HK-2 (cell line): ENCODE measurements around the gene RNF144A.
"Not testable (repeated sequence)": the region's sequence is repeated elsewhere in the genome, so short reads cannot be mapped to it uniquely, and the experiment has no call there.

ENCODE experiments used
- DNase-seq: peaks from one replicate; pipeline ENCODE4 v3.0.0-alpha.2; 2018; ENCODE audit not compliant: unreplicated experiment

RNF144A gene

DNA sequence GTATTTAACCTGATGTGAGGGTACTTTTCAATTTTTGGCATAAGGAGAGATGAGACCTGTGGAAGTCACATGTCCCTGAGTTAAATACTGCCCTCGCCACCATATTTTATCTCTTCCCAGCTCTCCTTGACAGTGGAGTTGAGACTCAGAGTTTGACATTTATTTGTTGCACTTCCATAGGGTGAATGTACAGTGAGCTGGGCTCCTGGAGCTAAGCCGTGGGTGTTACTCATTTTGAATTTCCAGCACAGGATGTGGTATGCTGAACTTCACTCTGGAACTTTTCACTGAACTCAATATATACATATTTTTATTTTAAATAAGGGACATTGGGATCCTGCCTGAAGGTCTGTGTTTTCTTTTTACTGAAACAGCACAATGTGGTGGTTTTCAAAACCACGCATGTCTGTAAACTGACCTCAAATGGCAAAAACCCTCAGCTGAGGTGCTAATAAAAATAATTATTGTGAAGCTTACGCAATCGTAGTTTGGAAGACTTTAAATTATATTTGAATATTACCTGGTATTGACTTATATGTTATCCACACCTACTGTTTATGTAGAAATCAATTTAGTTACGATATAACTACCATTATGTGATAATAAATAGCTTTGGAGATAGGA, 12.1 kb downstream of the RNF144A start:
- DNase-seq: no peak

GRCh38 chr2:6930923-6931647, 13.9 kb downstream of the RNF144A start:
- no peak for DNase-seq

DNA sequence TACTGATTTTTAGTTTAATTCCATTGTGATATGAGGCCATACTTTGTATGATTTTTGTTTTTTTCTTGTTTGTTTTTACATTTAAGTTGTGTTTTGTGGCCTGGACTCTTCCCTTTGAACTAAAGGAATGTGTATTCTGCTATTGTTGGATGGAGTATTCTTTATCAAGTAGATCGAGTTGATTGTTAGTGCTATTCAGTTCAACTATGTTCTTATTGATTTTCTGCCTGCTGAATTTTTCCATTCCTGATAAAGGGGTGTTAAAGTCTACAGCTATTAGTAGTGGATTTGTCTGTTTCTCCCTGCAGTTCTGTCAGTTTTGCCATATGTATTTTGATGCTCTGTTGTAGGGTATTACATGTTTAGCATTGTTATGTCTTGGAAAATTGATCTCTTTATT, 14.5 kb downstream of the RNF144A start:
- no peak for DNase-seq

DNA sequence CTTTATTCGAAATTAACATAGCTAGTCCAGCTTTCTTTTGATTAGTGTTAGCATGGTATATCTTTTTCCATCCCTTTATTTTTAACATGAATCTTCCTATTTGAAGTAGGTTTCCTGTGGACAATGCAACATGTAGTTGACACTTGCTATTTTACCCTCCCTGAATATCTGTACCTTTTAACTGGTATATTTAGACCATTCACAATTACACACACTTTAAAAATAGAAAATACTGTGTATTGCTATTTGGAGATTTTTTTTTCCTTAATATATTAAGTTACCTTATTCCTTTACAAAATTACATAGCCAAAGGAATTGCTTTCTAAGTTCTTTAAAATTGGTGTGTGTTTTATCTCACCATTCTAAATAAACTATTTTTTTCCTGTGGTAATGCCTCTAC, 15.0 kb downstream of the RNF144A start:
- DNase-seq: no peak

DNA sequence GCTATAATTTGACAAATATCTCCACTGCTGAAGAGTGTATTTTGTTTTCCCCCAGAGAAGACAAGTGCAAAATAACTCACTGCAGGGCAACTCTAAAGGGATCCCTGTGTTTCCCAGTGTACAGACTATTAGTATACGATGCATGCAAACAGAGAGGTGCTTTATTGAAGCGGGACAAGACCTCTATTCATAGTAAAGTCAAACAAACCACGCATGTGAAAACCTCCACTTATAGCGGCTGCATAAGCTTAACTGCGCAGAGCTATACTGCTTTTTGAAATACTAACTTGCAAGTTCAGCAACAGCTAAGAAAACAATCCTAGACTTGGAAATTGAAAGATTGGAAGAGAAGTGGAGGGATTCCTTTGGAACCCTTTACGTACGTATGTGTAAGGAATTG, 15.6 kb downstream of the RNF144A start:
- no peak for DNase-seq

DNA sequence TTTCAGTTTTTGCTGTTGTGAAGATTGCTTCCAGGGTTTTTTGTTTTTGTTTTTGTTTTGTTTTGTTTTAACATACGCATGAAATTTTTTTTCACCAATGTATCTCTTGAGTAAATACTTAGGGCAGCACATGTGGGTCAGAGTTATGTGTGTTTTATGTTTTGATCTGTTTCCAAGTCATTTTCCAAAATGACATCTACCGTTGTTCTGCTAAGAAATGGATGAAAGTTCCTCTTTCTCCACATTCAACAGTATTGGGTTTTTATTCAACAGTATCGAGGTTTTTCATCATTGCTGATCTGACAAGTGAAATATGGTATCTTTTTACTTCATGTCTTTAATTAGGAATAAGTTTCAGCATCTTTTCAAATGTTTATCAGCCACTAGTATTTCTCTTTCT, 16.7 kb downstream of the RNF144A start:
- no peak for DNase-seq

- no peak for DNase-seq
Measured at GRCh38 chr2:6934345-6934744, 17.1 kb downstream of the RNF144A start.

DNA sequence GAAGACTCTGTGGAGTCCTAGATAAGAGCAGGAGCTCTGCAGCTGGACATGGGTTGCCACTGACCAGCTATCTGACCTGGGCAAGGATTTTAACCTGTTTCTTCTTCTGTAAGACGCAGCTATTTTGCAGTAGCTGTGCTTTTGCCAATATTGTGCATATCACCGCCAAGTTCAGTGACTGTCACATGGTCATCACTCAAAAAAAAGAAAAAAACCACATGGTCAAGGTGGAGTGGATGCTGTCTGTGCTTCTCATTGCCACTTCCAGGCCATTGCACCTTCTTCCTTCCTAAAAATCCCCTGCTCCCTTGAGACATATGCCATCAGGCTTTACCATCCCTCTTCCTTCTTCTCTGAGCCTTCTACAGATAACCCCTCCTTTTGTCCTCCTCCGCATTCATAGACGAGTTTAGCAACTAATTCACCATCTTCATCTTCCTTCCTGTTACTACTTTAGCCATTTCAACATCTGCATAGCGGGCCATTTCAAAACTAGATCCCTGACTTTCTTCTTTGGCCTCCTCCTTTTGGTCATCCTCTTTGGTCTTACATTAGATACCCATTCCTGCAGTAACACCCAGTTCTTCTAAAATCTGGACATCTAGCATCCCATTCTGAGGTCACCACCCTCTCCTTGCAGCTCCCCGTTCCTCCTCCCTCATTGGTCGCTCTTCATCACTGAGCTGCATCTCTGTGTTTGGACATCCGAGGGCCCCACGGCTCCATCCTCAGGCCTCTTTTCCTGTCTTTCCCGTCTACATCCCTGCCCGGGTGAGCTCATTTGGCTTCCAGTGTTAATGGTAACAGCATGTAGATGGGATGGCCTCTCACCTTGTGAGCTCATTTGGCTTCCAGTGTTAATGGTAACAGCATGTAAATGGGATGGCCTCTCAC, 17.8 kb downstream of the RNF144A start:
- no peak for DNase-seq

DNA sequence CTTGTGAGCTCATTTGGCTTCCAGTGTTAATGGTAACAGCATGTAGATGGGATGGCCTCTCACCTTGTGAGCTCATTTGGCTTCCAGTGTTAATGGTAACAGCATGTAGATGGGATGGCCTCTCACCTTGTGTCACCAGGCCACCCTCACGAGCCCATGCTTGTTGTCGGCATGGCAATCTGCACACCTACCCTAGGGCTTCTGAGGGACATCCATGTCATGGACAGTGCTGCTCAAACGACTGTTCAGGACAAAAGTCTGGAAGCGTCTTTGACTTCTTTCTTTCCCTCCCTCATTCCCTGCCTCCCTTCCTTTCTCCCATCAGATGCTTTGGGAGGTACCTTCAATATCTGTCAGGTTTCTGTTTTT, 18.4 kb downstream of the RNF144A start:
- DNase-seq: not testable (repeated sequence)

DNA sequence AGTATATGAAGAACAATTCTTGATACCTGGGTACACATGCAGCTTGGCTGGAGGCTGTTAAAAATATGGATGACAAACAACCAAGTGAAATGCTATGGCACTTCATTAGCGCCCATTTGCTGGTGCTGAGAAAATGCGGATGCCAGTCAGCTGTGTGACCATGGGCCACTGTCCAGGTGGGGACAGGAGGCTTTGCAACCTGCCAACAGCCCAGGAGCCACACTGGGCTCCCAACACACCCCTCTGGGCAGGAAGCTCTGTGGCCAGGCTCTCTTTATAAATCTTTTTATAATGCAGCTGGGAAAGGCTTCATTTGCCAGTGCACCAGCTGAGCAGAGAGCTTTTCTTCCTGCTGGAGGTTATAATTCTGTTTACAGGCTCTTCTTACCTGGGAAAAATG, 19.9 kb downstream of the RNF144A start:
- no peak for DNase-seq

GRCh38 chr2:6937582-6937981, 20.4 kb downstream of the RNF144A start:
- DNase-seq: no peak

DNA sequence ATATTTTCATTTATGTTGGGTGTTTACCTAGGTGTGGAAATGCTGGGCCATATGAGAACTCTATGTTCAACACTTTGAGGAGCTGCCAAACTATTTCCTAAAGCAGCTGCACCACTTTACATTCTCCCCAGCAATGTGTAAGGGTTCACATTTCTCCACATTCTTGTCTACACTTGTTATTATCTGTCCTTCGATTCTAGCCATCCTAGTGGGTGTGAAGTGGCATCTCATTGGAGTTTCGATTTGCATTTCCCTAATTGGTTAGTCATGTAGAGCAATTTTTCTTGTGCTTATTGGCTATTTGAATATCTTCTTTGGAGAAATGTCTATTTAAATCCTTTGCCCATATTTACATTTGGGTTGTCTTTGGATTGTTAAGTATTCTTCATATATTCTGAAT, 21.9 kb downstream of the RNF144A start:
- no peak for DNase-seq

DNA sequence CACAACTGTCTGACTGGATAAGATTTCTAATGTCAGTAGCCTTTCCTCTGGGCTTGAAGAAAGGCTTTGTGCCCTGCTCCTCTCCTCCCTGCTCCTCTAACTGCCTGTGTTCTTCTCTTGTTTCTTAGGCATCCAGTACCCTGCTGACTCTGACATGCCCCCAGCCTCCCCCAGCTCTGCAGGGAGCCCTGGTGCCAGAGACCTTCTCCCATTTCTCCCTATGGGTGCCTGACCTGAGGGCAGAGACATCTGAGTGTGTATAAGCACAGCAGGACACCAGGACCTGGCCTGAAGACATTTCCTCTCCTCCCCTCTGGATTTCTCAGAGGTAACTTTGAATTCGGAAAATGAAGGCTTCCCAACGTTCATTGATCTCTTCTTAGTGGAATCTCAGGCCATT, 23.6 kb downstream of the RNF144A start:
- no peak for DNase-seq

GRCh38 chr2:6941299-6942046, 24.3 kb downstream of the RNF144A start:
- DNase-seq: no peak

DNA sequence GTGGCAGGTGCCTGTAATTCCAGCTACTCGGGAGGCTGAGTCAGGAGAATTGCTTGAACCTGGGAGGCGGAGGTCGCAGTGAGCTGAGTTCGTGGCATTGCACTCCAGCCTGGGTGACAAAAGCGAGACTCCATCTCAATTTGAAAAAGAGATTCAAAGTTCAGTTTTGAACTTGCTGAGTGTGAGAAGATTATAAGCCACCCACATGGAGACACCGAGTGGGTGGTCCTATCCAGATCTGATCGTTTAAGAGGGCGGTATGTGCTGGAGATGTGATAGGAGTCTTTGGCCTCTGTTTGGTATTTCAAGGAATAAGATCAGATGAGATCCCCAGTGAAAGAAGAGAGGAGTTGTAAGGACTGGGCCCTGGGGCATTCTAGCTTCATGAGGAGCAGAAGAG, 25.6 kb downstream of the RNF144A start:
- no peak for DNase-seq

GRCh38 chr2:6943523-6943922, 26.3 kb downstream of the RNF144A start:
- DNase-seq: no peak

GRCh38 chr2:6943971-6944370, 26.8 kb downstream of the RNF144A start:
- no peak for DNase-seq

DNA sequence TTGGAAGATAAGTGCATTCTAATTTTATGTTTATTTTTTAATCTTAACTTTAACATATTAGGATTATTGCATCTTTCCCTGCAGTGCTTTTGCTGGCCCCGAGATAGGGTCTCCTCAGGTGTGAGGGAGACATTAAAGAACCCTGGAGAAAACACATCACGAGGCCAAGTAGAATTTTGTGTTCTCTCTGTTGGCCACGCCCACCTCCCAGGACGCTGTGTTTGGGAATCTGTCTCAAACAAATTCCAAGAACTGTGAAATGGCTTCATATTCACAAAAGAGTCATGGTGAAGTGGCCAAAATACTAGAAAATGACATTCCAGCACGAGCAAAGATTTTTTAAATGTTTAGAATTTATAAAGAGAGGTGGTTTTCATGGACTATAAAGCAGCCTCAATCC, 27.3 kb downstream of the RNF144A start:
- no peak for DNase-seq

DNA sequence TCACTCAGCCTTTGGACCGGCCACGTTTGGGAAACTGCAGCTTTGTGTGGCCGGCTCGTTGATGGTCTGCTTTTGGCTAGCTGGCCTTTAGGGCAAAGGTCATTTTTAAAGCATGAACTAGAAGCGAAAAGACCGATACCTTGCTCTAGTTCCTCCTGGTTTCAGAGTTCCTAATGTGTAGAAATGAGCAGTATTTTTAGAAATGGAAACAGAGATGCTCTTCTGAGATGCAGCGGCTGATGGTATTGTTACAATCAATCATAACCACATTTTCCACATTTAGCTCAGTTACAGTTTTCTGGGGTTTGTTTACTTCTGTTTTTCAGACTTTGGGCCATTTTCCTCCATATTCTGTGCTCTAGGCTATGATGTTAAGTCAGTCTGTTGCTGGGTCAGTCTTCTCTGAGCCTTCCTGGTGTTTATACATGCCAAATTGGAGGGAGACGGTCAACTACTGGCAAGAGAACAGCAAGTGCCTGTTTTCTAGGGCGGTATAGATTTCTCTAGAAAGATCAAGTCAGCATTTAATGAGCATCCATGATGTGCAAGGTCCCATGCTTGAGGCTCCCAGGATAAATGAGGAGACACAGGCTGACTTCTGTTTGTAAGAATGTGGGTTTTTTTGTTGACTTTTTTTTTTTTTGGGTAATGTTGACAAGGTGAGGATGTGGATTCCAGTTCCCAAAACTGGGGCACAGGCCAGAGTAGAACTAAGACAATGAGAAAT, 28.0 kb downstream of the RNF144A start:
- no peak for DNase-seq

DNA sequence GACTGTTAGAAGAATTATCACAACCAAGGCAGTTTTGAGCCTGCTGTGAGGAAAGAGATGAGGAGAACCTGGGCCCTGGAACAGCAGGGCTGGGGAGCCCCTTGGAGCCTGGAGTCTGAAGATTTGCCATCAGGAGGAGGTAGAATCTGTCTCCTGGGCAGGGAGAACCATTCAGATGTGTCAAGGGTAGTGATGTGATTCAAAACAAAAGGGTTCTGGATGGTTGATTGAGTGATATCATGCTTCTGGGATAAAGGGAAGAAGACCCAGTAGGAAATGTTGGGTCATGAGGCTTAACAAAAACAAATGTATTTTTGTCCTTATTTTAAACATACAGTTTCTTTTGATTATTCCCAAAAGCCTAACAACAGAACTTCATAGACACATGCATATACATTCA, 28.6 kb downstream of the RNF144A start:
- DNase-seq: no peak

- DNase-seq: no peak
Measured at GRCh38 chr2:6946722-6947121, 29.5 kb downstream of the RNF144A start.
